ENCODE data around the gene MAGOH. TPM values are rescaled to one million over a fixed set of nuclear protein-coding genes. Genes with fewer than 3 reads are reported as not detected.

MAGOH gene
- total RNA-seq, 1 experiment from 2014 or later = 77.0 TPM

- Histone ChIP-seq H3K36me3 (ENCODE audit: control insufficient read depth, insufficient read depth, low read length) (no peaks in the 10 kb centered on the region), H3K4me3 (ENCODE audit: low read depth, low read length) (no peak overlapping the region), H3K27me3 (replicated peaks; ENCODE audit: control insufficient read depth, insufficient read depth, low read length) (no peaks in the 10 kb centered on the region), H3K4me1 (peaks cover 33% of the 10 kb centered on the region), H3K9me3 (no peaks in the 10 kb centered on the region)
- Mint-ChIP-seq H3K4me3 (ENCODE audit: unreplicated experiment) (no peak overlapping the region), H3K36me3 (ENCODE audit: insufficient read depth, unreplicated experiment) (no peaks in the 10 kb centered on the region), H3K27me3 (ENCODE audit: insufficient read depth, unreplicated experiment) (no peaks in the 10 kb centered on the region), H3K9me3 (ENCODE audit: unreplicated experiment) (no peaks in the 10 kb centered on the region), H3K4me1 (ENCODE audit: low read depth, unreplicated experiment) (no peaks in the 10 kb centered on the region), H3K27ac (ENCODE audit: unreplicated experiment) (no peak overlapping the region)
- CTCF ChIA-PET = no interaction called here
- BruUV-seq (replicated peaks) = no TSS peak
- POLR2A ChIA-PET = no interaction called here
- intact Hi-C loops (cut with micrococcal nuclease; ENCODE audit: unreplicated experiment) = loop anchor here (1.0 to 5.0 kb wide), 6 partner anchors 14 to 475 kb away; partner anchors contain the start of genes CPT2, SCP2 and ZYG11A
- DNase-seq = no peak
- no peak for TF ChIP-seq CTCF (IDR thresholded peaks at IDR 0.05; ENCODE audit: insufficient read depth in 1 of 2, low read depth in 1 of 2, low read length in 1 of 2, severe bottlenecking in 1 of 2, unreplicated experiment in 1 of 2)
Measured at GRCh38 chr1:53182716-53183094, 55.6 kb downstream of the MAGOH start.

DNA sequence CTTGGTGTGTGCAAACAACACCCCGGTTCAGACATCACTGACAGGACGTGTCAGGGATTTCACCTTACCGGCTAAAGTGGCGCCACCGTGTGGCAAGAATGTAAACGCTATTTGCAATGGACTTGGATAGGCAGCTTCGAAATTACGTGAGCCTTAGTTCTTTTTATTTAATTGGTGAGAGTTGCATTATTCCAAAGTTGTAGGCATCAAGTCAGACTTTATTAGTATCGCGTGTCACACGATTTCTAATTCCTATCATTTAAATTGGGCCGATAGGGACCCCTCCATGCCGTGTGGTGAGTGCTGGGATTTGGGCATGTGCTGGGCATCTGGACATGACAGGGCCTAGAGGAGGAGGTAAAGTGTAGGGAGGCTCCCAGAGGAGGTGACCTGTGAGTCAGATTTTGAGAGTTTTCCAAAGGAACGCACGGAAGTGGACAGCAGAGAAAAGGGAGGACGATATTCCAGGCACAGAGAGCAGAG is 56.2 kb downstream of the MAGOH start:
- H3K4me1 ChIP-seq = peaks cover 33% of the 10 kb centered on the region
- Mint-ChIP-seq H3K4me3 (ENCODE audit: unreplicated experiment) (no peak overlapping the region), H3K27ac (ENCODE audit: unreplicated experiment) (no peak overlapping the region), H3K9me3 (ENCODE audit: unreplicated experiment) (no peaks in the 10 kb centered on the region), H3K27me3 (ENCODE audit: insufficient read depth, unreplicated experiment) (no peaks in the 10 kb centered on the region), H3K36me3 (ENCODE audit: insufficient read depth, unreplicated experiment) (no peaks in the 10 kb centered on the region), H3K4me1 (ENCODE audit: low read depth, unreplicated experiment) (no peaks in the 10 kb centered on the region)
- no peak overlapping the region for H3K4me3 ChIP-seq (ENCODE audit: low read depth, low read length)
- peak; percentile 49 to 64 for TF ChIP-seq CTCF (IDR thresholded peaks at IDR 0.05; ENCODE audit: insufficient read depth in 1 of 2, low read depth in 1 of 2, low read length in 1 of 2, severe bottlenecking in 1 of 2, unreplicated experiment in 1 of 2)
- POLR2A ChIA-PET = no interaction called here
- CTCF ChIA-PET = interaction anchor here (0.6 kb wide), 1 partner anchor 140 kb away, joined by 3 read pairs; no protein-coding TSS in a partner anchor
- intact Hi-C loops (cut with micrococcal nuclease; ENCODE audit: unreplicated experiment) = loop anchor here (2.0 to 5.0 kb wide), 5 partner anchors 15 to 475 kb away; partner anchors contain the start of genes CPT2 and SCP2
- BruUV-seq (replicated peaks) = no TSS peak
- H3K9me3 ChIP-seq = no peaks in the 10 kb centered on the region
- H3K27me3 ChIP-seq (replicated peaks; ENCODE audit: control insufficient read depth, insufficient read depth, low read length) = no peaks in the 10 kb centered on the region
- peak; percentile 71 to 77 for DNase-seq
- H3K36me3 ChIP-seq (ENCODE audit: control insufficient read depth, insufficient read depth, low read length) = no peaks in the 10 kb centered on the region

DNA sequence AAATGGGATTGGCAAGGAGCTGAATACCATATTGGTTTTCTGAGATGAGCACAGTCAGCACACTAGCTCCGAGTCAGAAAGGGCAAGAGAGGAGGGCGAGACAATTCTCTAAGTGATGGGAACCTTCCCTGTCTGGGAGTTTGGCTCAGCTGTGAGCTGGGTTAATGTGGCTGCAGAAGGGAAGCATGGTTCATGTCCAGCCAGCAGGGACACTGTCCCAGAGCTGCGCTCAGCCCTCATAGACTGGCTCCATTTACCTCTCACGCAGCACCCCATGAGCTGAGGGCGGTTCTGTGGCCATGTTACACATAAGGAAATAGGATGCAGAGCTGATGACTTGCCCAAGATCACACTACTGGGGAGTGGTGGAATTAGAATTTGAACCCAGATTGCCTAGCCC is 57.4 kb downstream of the MAGOH start:
- H3K27me3 ChIP-seq (replicated peaks; ENCODE audit: control insufficient read depth, insufficient read depth, low read length) = no peaks in the 10 kb centered on the region
- H3K36me3 ChIP-seq (ENCODE audit: control insufficient read depth, insufficient read depth, low read length) = no peaks in the 10 kb centered on the region
- no peak overlapping the region for H3K4me3 Mint-ChIP-seq (ENCODE audit: unreplicated experiment)
- H3K4me1 ChIP-seq = peaks cover 33% of the 10 kb centered on the region
- ChIA-PET POLR2A (interaction anchor here (0.6 kb wide), 1 partner anchor 149 kb away, joined by 3 read pairs; no protein-coding TSS in a partner anchor), CTCF (no interaction called here)
- no TSS peak for BruUV-seq (replicated peaks)
- peaks cover 7% of the 10 kb centered on the region for H3K4me1 Mint-ChIP-seq (ENCODE audit: low read depth, unreplicated experiment)
- H3K27me3 Mint-ChIP-seq (ENCODE audit: insufficient read depth, unreplicated experiment) = no peaks in the 10 kb centered on the region
- H3K9me3 Mint-ChIP-seq (ENCODE audit: unreplicated experiment) = no peaks in the 10 kb centered on the region
- no peaks in the 10 kb centered on the region for H3K9me3 ChIP-seq
- no peaks in the 10 kb centered on the region for H3K36me3 Mint-ChIP-seq (ENCODE audit: insufficient read depth, unreplicated experiment)
- intact Hi-C loops (cut with micrococcal nuclease; ENCODE audit: unreplicated experiment) = loop anchor here (5.0 kb wide), 4 partner anchors 59 to 474 kb away; partner anchors contain the start of gene SCP2
- H3K27ac Mint-ChIP-seq (ENCODE audit: unreplicated experiment) = no peak overlapping the region
- no peak for TF ChIP-seq CTCF (IDR thresholded peaks at IDR 0.05; ENCODE audit: insufficient read depth in 1 of 2, low read depth in 1 of 2, low read length in 1 of 2, severe bottlenecking in 1 of 2, unreplicated experiment in 1 of 2)
- no peak overlapping the region for H3K4me3 ChIP-seq (ENCODE audit: low read depth, low read length)
- DNase-seq = no peak
